Prostate gland (tissue), 2 donors: Measurements from ENCODE around the gene PPFIA2. TPM values are rescaled to one million over a fixed set of nuclear protein-coding genes. Genes with fewer than 3 reads are reported as not detected.
A peak's percentile ranks its signal among the peaks of the same experiment; 100 is the strongest.

Source experiments
- DNase-seq: peaks from one replicate; pipeline ENCODE4 v3.0.0-alpha.2; 2019; ENCODE audit warnings: low spot score
- H3K27ac ChIP-seq, 2 donors: fragments of 200-600 bp; sonication (generic); 2 replicates each; pipeline ENCODE4 v1.5.1; 2017 to 2019
- H3K27me3 ChIP-seq: fragments of 200-600 bp; sonication (generic); replicated peaks from 2 replicates; pipeline ENCODE4 v1.5.1; 2019; ENCODE audit not compliant: insufficient read depth
- H3K36me3 ChIP-seq, 2 donors: fragments of 200-600 bp; sonication (generic); 1 replicate in 1 of 2; 2 replicates in 1 of 2; pipeline versions ENCODE4 v1.5.1 to v1.8.1; 2017 to 2019
- H3K4me1 ChIP-seq: fragments of 200-600 bp; sonication (generic); replicated peaks from 2 replicates; pipeline ENCODE4 v1.5.1; 2019
- H3K4me3 ChIP-seq, 2 donors: fragments of 200-600 bp; sonication (generic); 2 replicates each; pipeline ENCODE4 v1.5.1; 2017 to 2019
- H3K9me3 ChIP-seq: fragments of 200-600 bp; sonication (generic); 2 replicates; pipeline ENCODE4 v1.5.1; 2017
- POLR2A ChIP-seq: fragments of 450-650 bp; IDR thresholded peaks from one replicate; pipeline ENCODE4 v1.6.1; 2016; ENCODE audit warnings: antibody characterized with exemption, mild to moderate bottlenecking
- POLR2AphosphoS5 ChIP-seq: sonication (generic); formaldehyde crosslinking; IDR thresholded peaks from one replicate; pipeline ENCODE4 v1.6.1; 2017; ENCODE audit warnings: antibody characterized with exemption
- WGBS: methylation state at CpG from one replicate; pipeline ENCODE4 v1.1.5; 2018; 5-methylcytosine and 5-hydroxymethylcytosine counted together
- intact Hi-C: fragments of 100-400 bp; cut with DNase I; formaldehyde crosslinking; loops from one replicate; pipeline ENCODE4 v1.14.2; 2022
- total RNA-seq, 2 donors: library from RNA; depleted of rRNA; stranded (reverse); fragments of >200 nt; gene quantifications; one replicate each; pipeline ENCODE4 v1.1.0, GENCODE V29; 2016
- TF ChIP-seq, protein P1 (sequence below), 4 experiments: fragments of 200-600 bp in 2 of 4; fragments of 450-650 bp in 2 of 4; sonication (generic) in 2 of 4; IDR thresholded peaks; 1 replicate in 3 of 4; 2 replicates in 1 of 4; pipeline ENCODE4 v1.5.1; 2016 to 2019; ENCODE audit warnings: antibody characterized with exemption in 4 of 4, mild to moderate bottlenecking in 2 of 4, moderate library complexity in 2 of 4

PPFIA2 gene
- 10 to 100 TPM in 1 of 2 donors, 1 to 10 TPM in 1; 7.3 to 22.9 TPM for total RNA-seq

DNA sequence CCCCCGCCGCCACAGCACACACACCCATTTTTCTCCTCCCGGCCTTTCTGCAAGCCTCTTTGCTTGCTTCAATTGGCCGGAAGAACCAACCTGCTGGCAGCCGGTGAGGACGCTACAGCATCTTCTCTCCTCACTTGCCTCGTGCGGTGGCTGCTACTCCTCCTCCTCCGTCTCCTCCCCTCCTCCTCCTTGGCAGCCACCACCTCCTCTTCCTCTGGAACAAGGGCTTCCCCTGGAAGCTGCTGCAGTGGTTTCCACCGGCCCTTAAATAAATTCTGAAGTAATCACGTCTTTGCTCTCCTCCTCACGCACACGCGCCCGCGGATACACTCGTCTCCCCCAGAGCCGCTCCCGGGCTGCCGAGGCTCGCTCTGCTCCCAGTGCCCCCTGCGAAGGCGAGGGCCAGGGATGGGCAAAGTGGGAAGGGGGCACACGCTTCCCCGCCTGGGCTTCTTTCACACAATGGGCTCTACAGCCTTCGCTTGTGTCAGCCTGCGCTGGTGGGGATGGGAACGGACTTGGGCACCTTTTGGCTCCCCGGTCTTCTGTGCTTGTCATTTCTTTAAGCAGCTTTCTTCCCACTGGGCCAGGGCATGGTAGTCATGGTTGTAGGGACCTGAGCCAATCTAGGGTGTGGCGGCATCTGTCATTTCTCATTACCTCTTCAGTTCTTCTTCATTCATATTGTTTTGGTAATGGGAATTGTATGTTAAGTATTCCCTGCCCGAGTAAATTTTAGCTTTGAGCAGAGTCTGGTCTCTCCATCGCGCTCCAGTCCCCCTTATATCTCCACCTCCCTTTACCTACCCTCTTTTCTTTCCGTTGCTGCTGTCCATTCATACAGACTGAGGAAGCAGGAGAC, at the start of gene PPFIA2:
PPFIA2 (minus strand) TSS at position 161 of the 862 bp plus-strand sequence.
- intact Hi-C loops, result no loop called here
- Histone ChIP-seq H3K27ac (no peak within 1 kb of the TSS), H3K27me3 (no peaks in the 10 kb centered on the region), H3K4me1 (no peaks in the 10 kb centered on the region), H3K9me3 (no peaks in the 10 kb centered on the region), H3K36me3 (no peaks in the 10 kb centered on the region), H3K4me3 (peak within 1 kb of the TSS; percentile 18 to 25)
- DNase-seq, result no peak
- TF ChIP-seq, protein P1, sequence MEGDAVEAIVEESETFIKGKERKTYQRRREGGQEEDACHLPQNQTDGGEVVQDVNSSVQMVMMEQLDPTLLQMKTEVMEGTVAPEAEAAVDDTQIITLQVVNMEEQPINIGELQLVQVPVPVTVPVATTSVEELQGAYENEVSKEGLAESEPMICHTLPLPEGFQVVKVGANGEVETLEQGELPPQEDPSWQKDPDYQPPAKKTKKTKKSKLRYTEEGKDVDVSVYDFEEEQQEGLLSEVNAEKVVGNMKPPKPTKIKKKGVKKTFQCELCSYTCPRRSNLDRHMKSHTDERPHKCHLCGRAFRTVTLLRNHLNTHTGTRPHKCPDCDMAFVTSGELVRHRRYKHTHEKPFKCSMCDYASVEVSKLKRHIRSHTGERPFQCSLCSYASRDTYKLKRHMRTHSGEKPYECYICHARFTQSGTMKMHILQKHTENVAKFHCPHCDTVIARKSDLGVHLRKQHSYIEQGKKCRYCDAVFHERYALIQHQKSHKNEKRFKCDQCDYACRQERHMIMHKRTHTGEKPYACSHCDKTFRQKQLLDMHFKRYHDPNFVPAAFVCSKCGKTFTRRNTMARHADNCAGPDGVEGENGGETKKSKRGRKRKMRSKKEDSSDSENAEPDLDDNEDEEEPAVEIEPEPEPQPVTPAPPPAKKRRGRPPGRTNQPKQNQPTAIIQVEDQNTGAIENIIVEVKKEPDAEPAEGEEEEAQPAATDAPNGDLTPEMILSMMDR (IDR thresholded peaks at IDR 0.05), result no peak
- no peak for TF ChIP-seq POLR2AphosphoS5
- no peak for TF ChIP-seq POLR2A
- 5% methylated on average over 32 of the region's 34 CpGs for WGBS

DNA sequence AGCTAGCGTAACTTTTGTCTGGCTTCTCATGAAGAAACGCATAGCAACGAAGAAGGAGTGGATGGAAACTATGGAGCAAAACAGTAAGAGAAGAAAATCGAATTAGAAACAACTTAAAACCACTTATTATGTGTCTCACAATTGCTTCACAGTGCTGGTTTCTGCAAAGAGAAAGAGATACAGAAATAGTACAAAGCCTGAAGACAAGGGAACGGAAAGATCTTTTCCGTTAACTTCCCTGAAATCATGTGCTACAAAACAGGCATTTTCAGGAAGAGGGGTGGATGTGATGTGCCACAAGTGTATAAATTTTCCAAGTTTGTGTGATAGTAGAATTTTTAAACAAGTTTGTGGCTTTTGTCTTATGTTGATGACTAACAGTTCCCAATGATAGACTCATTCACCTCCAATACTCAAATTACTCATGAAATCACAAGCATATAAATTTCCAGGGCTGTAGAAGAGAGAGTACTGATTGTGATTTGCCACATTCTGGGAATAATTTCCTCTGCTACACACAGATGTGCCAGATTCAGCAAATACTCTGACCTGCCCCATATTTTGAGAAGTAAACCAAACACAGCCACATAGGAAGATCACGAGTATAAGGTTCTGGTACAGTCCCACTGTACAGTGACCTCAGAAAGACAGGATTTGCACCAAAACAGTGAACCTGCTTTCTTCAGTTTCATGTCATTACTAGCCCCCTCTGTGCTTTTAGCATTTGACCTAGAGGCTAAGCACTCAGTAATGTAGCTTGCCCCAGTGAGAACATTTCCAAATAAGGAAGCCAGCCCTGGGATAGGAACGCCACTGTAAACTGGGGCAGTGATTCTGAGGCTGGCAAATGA, 41.4 kb upstream of the PPFIA2 start:
- Histone ChIP-seq H3K4me3 (no peak overlapping the region), H3K9me3 (no peaks in the 10 kb centered on the region), H3K27ac (peak overlapping the region; percentile 36 to 39), H3K36me3 (no peaks in the 10 kb centered on the region), H3K4me1 (no peaks in the 10 kb centered on the region), H3K27me3 (no peaks in the 10 kb centered on the region)
- intact Hi-C loops, result no loop called here
- no peak for DNase-seq
- TF ChIP-seq POLR2AphosphoS5 (no peak), POLR2A (no peak)
- TF ChIP-seq, protein P1 (IDR thresholded peaks at IDR 0.05), result no peak
- 57% methylated on average over 8 of the region's 8 CpGs for WGBS

DNA sequence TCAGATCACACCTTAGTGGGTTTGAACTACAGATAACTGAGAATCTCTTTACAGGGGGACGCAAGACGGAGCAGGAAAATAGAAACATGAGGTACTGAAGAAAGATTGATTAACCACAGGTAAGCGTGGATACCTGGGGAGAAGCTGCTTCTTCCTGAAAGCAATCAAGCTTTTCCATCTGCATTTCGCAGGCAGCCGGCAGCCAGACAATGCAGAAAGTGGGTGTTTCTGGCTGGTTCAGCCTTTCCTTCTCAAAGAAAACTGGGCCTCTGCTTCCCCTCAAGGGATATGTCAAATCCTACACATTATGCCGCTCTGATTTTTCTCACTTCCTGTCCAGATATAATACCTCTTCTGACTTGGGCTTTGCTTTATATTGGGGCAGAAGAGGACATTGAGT, 39.1 kb upstream of the PPFIA2 start:
- DNase-seq, result no peak
- H3K27me3 ChIP-seq, result no peaks in the 10 kb centered on the region
- intact Hi-C loops, result no loop called here
- no peak overlapping the region for H3K27ac ChIP-seq
- H3K36me3 ChIP-seq, result no peaks in the 10 kb centered on the region
- 51% methylated on average over 6 of the region's 6 CpGs for WGBS
- no peaks in the 10 kb centered on the region for H3K4me1 ChIP-seq
- TF ChIP-seq, protein P1 (IDR thresholded peaks at IDR 0.05), result no peak
- TF ChIP-seq POLR2A (no peak), POLR2AphosphoS5 (no peak)
- no peak overlapping the region for H3K4me3 ChIP-seq
- H3K9me3 ChIP-seq, result no peaks in the 10 kb centered on the region

DNA sequence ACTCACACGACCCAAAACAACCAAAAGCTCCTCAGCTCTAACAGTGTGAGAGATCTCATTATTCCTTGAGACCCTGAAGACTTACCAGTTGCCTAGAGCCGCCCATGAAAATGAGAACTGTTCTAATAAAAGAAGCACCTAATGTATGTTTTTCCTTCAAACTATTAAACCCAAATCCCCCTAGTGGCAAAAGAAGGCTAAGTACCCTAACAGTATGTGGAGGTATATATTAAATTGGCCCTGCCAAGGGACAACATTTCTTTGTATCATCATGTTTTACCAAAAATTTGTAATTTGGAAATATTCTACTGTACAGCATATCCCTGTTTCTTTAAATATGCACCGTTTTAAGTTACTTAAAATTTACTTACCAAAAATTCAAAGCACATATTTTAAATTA, 38.0 kb upstream of the PPFIA2 start:
- no peak for DNase-seq
- H3K27me3 ChIP-seq, result no peaks in the 10 kb centered on the region
- WGBS, result 32% methylated on average over 3 of the region's 3 CpGs

More for the DNA sequence above, 38.0 kb upstream of the PPFIA2 start:
- Histone ChIP-seq H3K27ac (no peak overlapping the region), H3K4me1 (no peaks in the 10 kb centered on the region), H3K4me3 (no peak overlapping the region), H3K9me3 (no peaks in the 10 kb centered on the region), H3K36me3 (no peaks in the 10 kb centered on the region)
- intact Hi-C loops, result no loop called here
- TF ChIP-seq POLR2A, result no peak
- TF ChIP-seq, protein P1 (IDR thresholded peaks at IDR 0.05), result peak in 1 of 4 experiments; percentile 15
